ENCODE data around the gene STKLD1.
"Not testable (repeated sequence)": the region's sequence is repeated elsewhere in the genome, so short reads cannot be mapped to it uniquely, and the experiment has no call there.

STKLD1 gene

DNA sequence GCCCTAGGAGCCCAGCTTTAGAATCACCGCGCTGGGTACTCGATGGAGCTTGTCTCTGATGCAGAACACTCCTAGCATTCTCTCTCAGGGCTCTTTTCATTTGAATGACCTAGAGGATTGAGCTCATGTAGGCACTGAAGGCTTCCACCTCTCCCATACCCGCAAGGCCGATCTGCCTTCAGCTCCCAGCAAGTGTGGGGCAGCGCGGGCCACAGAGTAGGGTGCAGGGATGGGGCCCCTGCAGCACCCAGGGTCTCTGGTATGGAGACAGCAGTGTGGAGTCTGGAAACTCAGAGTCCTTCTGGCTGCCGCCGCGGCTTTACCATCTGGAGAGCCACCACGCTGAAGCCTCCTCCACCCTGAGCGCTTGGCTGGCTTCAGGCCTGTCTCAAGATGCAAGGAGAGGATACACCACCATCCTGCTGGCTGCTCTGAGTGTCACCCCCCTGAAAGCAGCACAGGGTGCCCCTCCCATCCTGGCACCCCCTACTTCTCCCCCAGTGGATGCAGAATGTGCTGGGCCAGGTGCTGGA is 12.9 kb downstream of the STKLD1 start:
- no peak for FAIRE-seq

DNA sequence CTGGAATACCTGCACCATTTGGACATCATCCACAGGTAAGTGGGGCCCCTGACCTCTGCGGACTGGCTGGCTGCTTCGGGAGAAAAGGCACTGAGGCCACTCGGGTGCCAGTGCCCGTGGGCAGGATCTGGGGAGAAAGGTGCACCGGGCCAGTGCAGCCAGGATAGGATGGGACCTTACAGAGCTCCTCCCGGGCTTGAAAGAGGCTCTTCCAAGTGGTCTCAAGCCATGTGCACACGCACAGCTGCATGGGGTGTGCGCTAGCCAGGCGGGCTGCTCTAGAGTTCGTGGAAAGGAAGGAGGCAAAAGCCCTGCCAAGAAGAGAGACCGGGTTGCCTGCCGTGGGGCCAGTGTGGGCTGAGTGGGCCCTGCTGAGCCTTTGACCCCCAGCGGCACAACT is 13.4 kb downstream of the STKLD1 start:
- no peak for FAIRE-seq

DNA sequence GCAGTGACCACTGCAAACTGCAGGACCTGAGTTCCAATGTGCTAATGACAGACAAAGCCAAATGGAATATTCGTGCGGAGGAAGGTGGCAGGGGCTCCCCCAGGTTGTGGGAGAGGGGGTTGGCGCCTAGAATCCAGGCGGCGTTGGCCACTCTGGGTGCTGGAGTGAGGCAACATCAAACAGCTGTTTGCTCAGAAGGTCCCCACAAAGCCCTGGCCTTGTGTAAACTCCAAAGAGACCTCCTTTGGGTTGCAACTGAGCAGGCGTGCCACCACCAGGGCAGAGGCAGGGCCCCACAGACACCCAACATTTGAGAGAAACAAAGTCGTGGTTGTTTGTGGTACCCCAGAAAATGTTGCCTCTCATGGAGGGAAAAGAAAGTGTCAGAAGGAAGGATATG is 14.5 kb downstream of the STKLD1 start:
- no peak for FAIRE-seq

DNA sequence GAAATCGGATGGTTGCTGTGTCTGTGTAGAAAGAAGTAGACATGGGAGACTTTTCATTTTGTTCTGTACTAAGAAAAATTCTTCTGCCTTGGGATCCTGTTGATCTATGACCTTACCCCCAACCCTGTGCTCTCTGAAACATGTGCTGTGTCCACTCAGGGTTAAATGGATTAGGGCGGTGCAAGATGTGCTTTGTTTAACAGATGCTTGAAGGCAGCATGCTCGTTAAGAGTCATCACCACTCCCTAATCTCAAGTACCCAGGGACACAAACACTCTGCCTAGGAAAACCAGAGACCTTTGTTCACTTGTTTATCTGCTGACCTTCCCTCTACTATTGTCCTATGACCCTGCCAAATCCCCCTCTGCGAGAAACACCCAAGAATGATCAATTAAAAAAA is 15.3 kb downstream of the STKLD1 start:
- not testable (repeated sequence) for FAIRE-seq

DNA sequence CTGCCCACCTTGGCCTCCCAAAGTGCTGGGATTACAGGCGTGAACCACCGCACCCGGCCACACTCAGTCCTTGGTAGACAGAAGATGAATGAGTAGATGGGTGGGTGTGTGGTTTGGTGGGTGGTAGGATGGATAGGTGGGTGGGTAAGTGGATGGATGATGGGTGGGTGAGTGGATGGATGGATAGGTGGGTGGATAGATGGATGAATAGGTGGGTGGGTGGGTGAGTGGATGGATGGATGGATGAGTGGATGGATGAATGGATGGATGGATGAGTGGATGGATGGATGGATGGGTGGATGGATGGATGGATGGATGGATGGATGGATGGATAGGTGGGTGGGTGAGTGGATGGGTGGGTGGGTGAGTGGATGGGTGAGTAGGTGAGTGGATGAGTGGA is 16.1 kb downstream of the STKLD1 start:
- not testable (repeated sequence) for FAIRE-seq

DNA sequence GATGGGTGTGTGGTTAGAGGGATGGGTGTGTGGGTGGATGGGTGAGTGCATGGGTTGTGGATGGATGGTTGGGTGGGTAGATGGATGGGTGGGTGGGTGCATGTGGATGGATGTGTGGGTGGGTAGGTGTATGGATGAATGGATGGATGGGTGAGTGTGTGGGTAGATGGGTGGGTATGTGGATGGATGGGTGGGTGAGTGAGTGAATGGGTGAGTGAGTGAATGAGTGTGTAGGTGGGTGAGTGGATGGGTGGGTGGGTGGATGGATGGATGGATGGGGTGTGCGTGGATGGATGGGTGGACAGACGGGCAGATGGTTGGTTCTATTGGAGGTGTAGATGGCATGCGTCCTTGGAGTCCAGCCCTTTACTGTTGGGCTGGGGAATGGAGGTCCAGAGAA is 17.2 kb downstream of the STKLD1 start:
- FAIRE-seq: no peak

DNA sequence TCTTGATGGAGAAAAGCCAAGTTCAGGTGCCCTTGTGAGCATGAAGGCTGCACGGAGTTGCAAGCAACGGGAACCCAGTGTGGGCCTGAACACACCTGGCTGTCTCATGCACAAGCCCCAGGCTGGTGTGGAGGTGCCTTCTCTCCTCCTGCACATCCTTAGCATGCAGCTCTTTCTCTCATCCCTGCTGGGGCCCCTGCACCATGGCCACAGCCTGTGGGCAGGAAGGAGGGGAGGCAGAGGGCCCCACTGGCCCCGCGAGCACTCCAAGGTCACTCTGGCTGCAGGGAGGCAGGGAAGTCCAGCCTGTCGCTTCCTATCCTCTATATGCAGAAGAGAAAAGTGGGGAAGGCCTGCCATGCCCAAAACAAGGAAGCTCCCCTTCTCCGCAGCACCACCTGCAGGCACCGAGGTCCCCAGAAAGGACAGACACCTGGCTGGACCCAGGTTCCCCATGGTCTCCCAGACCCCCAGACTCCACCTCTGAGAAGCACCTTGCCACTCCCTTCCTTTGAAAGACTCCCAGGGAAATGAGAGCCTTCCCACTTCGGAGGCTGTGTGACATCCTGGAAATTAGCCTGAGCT is 18.6 kb downstream of the STKLD1 start:
- no peak for FAIRE-seq

DNA sequence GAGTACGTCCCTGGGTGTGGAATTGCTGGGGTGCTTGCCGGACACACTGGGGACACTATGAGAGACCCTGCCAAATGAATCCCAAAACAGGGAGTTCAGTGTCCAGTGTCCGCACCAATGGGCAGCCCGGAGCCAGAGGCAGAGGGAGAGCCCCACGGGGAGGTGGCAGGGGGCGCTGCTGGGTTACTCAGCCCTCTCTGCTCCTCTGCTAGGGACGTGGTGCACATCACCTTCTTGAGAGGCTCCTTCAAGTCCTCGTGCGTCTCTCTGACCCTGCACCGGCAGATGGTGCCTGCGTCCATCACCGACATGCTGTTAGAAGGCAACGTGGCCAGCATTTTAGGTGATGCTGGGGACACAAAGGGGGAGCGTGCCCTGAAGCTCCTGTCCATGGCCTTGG is 20.8 kb downstream of the STKLD1 start:
- no peak for FAIRE-seq

DNA sequence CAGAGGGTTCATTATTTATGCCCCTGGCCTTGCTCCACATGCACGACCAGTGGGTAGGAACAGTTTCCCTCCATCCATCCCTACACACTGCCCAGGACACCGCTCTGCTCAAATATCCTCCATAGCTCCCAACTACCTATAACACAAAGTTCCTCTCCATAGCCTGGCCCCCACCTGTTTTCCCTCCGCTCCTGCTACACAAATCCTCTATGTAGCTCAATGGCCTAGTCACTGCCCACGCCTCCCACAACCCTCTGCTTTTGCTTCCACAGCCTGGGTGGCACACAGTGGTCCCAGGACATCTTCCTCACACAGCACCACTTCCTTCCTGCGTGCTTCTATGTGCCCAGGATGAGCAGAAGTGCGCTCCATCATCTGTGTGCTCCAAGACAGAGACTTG is 21.2 kb downstream of the STKLD1 start:
- no peak for FAIRE-seq

DNA sequence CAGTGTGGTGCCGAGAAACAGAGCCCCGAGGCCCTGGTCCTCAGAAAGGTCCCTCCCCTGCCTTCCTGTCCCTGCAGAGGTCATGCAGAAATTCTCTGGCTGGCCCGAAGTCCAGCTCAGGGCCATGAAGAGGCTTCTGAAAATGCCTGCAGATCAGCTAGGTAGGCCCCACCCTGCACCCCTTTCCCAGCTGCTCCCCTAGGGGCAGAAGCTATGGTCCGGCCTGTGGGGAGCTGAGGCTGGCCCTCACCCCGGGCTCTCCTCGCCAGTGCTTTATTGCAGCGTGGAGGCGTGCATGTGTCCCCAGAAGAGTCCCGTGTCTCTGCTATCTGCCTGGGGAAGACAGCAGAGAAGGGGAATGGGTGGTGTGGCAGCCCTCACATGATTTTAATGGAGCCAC is 21.7 kb downstream of the STKLD1 start:
- no peak for FAIRE-seq

DNA sequence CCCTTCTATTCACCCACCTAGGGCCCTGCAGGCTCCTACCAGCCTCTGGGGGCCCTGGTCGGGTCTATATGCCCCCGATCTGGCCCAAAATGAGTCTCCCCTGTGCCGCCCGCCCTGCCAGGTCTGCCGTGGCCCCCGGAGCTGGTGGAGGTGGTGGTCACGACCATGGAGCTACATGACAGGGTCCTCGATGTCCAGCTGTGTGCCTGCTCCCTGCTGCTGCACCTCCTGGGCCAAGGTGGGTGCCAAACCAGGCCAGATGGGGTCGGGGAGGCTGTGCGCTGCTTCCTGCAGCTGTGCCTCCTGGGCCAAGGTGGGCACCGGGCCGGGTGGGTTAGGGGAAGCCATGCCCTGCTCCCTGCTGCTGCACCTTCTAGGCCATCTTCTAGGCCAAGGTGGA is 24.1 kb downstream of the STKLD1 start:
- FAIRE-seq: no peak

DNA sequence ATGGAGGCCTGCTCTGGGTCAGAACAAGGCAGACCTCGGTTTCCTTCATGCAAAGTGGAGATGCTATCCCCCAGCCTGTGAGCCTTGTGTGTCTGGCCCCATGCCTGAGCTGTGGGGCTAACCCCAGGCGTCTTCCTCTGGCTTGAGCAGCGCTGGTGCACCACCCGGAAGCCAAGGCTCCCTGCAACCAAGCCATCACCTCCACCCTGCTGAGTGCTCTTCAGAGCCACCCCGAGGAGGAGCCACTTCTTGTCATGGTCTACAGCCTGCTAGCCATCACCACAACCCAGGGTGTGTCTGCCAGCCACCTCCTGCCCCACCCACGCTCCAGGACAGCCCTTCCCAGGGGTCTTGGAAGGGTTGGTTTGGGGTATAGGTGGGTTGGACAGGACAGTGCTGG is 25.4 kb downstream of the STKLD1 start:
- no peak for FAIRE-seq

DNA sequence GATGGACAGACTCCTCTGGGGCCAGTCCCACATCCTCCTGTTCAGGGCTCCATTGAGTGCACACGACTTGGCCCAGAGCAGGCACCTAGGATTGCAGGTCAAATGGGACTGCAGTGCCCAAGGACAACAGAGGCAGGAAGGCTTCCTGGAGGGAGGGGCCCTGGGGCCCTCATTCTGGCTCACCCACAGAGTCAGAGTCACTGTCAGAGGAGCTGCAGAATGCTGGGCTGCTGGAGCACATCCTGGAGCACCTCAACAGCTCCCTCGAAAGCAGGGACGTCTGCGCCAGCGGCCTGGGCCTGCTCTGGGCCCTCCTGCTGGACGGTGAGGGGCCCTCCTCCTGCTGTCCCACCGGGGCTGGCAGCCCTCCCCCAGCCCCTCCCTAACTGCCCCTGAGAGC is 26.5 kb downstream of the STKLD1 start:
- no peak for FAIRE-seq

DNA sequence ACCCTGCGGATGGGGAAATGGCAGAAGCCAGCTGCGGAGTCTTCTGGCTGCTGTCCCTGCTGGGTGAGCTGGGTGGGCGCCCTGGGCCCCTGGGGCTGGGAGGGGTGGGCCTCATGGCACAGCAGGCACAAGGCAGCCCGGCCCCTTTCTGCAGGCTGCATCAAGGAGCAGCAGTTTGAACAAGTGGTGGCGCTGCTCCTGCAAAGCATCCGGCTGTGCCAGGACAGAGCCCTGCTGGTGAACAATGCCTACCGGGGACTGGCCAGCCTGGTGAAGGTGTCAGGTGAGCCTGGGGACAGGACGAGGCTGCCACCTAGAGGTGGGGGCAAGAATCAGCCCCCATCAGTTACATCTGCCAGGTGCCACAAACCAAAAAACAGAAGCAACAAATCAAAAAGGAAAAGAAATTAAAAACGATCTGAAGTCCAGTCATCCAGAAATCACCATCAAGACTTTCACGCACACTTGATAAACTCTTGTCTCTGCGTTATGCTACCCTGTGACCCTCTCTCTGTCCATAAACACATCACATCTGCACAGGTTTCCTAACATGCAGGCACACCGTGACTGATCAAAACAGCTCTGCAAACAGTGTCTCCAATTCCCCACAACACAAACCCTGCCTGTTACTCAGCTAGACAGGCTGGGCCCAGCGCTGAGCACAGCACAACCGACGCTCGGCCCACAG is 27.7 kb downstream of the STKLD1 start:
- FAIRE-seq: no peak

DNA sequence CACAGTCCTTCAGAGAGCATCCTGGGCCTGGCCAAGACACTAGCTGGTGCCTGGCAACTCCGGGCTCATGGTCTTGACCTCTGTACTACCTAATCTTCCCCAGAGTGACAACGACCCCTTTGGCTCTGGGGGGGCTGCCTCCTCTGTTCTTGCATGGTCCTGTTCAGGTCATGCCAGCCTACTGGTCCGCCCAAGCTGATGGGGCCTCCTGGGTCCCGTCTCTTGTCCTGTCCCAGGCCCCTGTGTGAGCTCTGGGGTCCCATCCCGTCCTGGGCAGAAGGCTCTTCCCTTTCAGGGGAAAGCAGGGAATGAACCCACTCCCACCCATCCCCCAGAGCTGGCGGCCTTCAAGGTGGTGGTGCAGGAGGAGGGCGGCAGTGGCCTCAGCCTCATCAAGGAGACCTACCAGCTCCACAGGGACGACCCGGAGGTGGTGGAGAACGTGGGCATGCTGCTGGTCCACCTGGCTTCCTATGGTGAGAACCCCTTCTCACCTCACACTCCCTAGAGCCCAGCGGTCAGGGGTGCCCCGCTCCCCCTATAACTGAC is 28.4 kb downstream of the STKLD1 start:
- no peak for FAIRE-seq

DNA sequence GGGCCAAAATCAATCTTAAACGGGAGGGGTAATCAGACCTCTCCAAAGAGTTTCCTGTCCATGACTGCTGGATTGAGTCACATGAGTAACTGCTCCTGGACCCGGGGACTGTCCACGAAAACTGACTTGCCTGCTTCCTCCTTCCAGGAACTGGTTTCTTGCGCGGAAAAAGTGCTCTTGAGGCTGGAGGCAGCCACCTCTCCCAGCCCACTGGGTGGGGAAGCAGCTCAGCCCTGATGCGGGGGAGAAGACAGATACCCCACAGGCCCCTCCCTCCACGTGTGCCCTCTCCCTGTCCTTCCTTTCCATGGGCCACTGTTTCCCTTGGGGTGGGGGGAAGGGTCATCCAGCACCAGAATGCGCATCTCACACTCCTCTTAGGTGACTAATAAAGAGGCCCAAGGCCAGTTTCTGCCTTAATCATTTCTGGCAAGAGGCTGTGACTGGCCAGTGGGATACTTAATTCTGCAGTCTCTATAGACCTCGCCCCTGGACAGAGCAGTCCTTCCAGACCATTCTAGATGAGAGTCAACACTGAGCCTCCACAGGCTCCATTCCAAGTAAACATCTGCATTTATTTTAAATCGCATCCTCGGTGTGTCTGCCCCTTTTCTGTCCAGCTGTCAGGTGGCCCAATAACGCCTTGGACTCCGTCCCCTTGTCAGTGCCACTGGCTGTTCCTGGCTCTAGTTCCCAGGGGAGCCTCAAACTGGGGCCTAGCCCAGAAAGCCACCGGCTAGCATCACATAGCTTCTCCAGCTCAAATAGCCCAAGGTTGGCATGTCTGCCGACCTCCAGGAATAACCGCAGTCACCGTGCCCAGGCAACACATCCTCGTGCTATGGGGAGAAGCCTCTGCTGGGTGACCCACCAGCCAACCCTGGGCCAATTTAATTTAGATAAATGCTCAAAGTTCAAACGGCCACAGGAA is 29.6 kb downstream of the STKLD1 start:
- FAIRE-seq: no peak

DNA sequence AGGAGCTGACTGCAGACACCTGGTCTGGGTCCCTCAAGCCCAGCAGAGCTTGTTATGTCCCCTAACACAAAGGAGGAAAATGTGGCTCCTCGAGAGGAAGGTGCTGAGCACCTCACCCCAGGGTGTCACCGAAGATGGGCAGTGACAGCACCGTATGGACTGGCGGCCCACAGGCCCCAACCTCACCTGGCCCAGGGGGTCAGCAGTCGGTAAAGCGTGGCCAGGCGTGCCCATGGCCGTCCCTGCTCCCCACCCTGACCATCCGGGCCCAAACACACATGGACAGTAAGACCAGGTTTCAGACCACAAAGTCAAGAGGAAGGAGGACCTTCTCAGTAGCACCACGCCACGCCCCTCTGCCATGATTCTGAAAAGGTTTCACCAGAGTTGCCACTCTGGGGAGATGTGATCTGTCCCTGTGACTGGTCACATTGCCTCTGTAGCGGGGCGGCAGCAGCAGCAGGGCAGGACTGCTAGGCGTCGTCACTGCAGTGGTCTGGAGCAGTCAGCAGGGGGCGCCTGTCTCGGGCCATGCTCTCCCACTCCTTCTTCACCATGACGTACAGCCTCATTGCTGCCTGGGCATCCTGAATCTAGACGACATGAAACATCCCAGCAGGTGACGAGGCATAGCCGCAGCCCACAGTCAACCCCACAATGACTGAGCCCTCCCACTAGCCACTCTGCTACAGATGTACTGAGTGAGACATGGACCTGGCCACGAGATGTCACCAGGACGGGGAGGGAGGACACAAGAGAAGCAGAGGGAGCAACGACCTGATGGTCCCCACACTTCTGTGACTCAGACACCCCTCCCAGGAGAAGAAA is 30.5 kb downstream of the STKLD1 start:
- no peak for FAIRE-seq

DNA sequence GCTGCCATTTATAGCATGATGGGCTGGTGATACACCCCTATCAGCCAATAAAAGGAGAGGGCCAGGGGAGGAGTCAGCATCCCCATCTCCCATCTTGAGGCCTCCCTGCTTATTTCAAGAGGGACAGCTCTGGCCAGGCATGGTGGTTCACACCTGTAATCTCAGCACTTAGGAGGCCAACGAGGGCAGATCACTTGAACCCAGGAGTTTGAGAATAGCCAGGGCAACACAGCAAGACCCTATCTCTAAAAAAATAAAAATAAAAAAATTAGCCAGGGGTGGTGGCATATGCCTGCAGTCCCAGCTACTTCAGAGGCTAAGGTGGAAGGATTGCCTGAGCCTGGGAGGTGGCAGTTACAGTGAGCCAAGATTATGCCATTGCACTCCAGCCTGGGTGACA is 31.9 kb downstream of the STKLD1 start:
- no peak for FAIRE-seq

DNA sequence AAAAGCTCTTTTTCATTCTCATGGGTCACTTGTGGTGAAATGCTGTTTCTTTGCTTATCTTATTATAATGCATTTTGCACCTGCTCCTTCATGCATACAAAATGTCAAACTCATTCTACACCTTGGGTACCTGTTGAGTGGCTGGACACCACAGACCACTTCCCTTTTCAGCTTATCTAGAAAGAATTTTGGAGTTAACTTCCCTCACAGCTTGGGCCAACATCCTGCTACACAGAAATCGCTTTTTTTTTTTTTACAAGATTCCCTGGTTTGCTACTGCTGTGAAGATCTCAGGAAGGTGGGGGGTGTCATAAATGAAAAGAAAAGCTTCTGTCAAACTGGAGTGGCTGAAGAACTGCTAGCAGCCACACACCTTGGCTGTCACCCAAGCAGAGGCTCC is 39.0 kb downstream of the STKLD1 start:
- no peak for FAIRE-seq

DNA sequence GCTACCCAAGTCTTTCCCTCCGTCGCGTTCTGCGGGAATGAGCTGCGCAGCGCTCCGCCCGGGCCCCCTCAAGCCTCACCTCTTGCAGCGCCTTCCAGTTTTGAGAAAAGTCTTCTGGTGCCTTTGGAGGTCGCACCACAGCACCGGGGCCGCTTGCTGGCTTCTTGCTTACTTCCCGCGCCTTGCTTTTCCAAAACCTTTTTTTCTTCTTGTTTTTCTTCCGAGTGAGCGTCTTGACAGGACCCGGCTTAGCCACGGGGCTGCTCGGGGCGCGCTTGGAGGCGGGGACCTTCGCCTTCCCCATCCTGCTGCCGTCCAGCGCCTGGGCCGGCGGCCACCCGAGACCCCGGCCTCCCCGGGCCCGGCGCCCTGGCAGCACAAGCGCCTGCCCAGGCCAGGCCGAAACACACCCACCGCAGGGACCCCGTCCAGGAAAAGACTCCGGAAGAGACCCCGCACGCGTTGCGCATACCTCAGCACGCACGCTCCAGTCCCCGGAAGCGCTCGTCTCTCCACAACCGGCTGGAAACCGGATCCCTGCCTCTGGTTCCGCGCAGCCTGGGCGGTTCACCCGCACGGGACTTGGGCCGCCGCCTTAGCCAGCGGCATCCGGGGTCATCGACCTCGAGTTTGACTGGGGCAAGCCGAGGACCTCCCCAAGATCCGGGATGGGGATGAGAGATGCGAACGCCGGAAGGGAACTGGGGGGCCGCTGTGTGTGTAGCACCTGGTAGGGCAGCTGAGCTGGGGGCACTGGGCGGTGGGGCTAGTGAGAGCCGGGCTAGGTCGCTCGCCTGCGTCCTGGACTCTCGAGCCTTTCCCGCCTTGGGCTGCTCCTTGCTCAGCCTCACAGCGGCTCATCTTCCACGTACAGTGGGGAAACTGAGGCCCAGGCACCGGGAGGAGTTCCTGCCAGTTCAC is 41.6 kb downstream of the STKLD1 start, which contains the start of gene REXO4:
TSS of gene REXO4 (minus strand) at position 470 of the 921 bp plus-strand sequence. CDS start at position 304, 166 bp downstream.
- no peak for FAIRE-seq

DNA sequence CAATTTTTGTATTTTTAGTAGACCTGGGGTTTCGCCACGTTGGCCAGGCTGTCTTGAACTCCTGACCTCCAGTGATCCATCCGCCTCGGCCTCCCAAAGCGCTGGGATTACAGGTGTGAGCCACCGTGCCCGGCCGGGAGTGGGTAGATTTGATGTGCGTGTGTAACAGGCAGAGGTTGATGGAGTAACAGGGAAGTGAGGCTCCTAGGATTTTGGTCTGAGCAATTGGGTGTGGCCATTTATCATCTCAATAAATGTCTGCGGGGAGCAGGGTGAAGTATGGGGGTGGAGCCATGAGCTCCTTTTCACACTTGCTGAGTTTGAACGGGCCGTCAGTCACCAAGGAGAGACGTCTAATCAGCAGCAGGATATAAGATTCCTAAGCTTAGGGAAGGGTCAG is 42.8 kb downstream of the STKLD1 start:
- FAIRE-seq: no peak

Measured in endometrium (tissue), 2 donors.